ENCODE data around the gene FGFRL1. TPM values are rescaled to one million over a fixed set of nuclear protein-coding genes. Genes with fewer than 3 reads are reported as not detected.

FGFRL1 gene
- total and polyA plus RNA-seq, 2 experiments from 2014 or later = 28.1 to 34.0 TPM

- Histone ChIP-seq H3K27me3 (peaks cover 22% of the 10 kb centered on the region), H3K4me2 (no peak overlapping the region), H3K36me3 (replicated peaks; ENCODE audit: insufficient read depth, low read depth) (no peaks in the 10 kb centered on the region), H3K27ac (no peak overlapping the region), H3K9me2 (replicated peaks; ENCODE audit: insufficient read depth) (no peaks in the 10 kb centered on the region), H3K79me2 (no peaks in the 10 kb centered on the region), H4K20me1 (ENCODE audit: insufficient read depth, poor library complexity, severe bottlenecking) (no peaks in the 10 kb centered on the region), H3K9me3 (ENCODE audit: low read depth) (no peaks in the 10 kb centered on the region), H3K4me3 (no peak overlapping the region), H3K4me1 (ENCODE audit: insufficient read depth) (no peaks in the 10 kb centered on the region), H2AFZ (no peak overlapping the region)
- no peak for DNase-seq (ENCODE audit: low spot score)
- TF ChIP-seq CTCF (IDR thresholded peaks at IDR 0.05; ENCODE audit: poor library complexity) (no peak), EZH2phosphoT487 (IDR thresholded peaks at IDR 0.05; ENCODE audit: low read depth, severe bottlenecking, unreplicated experiment) (no peak), EZH2 (IDR thresholded peaks at IDR 0.05; ENCODE audit: borderline replicate concordance) (no peak)
- 82% methylated on average over 14 of the region's 14 CpGs for WGBS (ENCODE audit: low lambda C conversion rate, missing lambda C conversion rate)
These were observed 49.8 kb downstream of the FGFRL1 start for GRCh38 chr4:1061056-1061700.

- Histone ChIP-seq H3K36me3 (replicated peaks; ENCODE audit: insufficient read depth, low read depth) (no peaks in the 10 kb centered on the region), H3K27ac (no peak overlapping the region), H3K4me2 (no peak overlapping the region), H2AFZ (no peak overlapping the region), H3K9me3 (ENCODE audit: low read depth) (no peaks in the 10 kb centered on the region), H3K4me1 (ENCODE audit: insufficient read depth) (no peaks in the 10 kb centered on the region), H3K4me3 (no peak overlapping the region), H3K79me2 (no peaks in the 10 kb centered on the region), H3K9me2 (replicated peaks; ENCODE audit: insufficient read depth) (no peaks in the 10 kb centered on the region), H4K20me1 (ENCODE audit: insufficient read depth, poor library complexity, severe bottlenecking) (no peaks in the 10 kb centered on the region), H3K27me3 (peaks cover 17% of the 10 kb centered on the region)
- WGBS (ENCODE audit: low lambda C conversion rate, missing lambda C conversion rate) = 89% methylated on average over 6 of the region's 6 CpGs
- DNase-seq (ENCODE audit: low spot score) = no peak
- no peak for TF ChIP-seq EZH2phosphoT487 (IDR thresholded peaks at IDR 0.05; ENCODE audit: low read depth, severe bottlenecking, unreplicated experiment)
These were observed 50.3 kb downstream of the FGFRL1 start for GRCh38 chr4:1061760-1062159.

- H3K4me2 ChIP-seq = no peak overlapping the region
- no peaks in the 10 kb centered on the region for H3K9me3 ChIP-seq (ENCODE audit: low read depth)
- H4K20me1 ChIP-seq (ENCODE audit: insufficient read depth, poor library complexity, severe bottlenecking) = no peaks in the 10 kb centered on the region
- no peaks in the 10 kb centered on the region for H3K79me2 ChIP-seq
- no peak overlapping the region for H3K4me3 ChIP-seq
- DNase-seq (ENCODE audit: low spot score) = no peak
- peaks cover 17% of the 10 kb centered on the region for H3K27me3 ChIP-seq
- TF ChIP-seq EZH2phosphoT487 (IDR thresholded peaks at IDR 0.05; ENCODE audit: low read depth, severe bottlenecking, unreplicated experiment) = no peak
- no peak for TF ChIP-seq EZH2 (IDR thresholded peaks at IDR 0.05; ENCODE audit: borderline replicate concordance)
- TF ChIP-seq CTCF (IDR thresholded peaks at IDR 0.05; ENCODE audit: poor library complexity) = no peak
- H3K36me3 ChIP-seq (replicated peaks; ENCODE audit: insufficient read depth, low read depth) = no peaks in the 10 kb centered on the region
- WGBS (ENCODE audit: low lambda C conversion rate, missing lambda C conversion rate) = 73% methylated on average over 7 of the region's 7 CpGs
- no peaks in the 10 kb centered on the region for H3K9me2 ChIP-seq (replicated peaks; ENCODE audit: insufficient read depth)
- no peak overlapping the region for H2AFZ ChIP-seq
- no peak overlapping the region for H3K27ac ChIP-seq
- H3K4me1 ChIP-seq (ENCODE audit: insufficient read depth) = no peaks in the 10 kb centered on the region
These were observed 51.0 kb downstream of the FGFRL1 start for GRCh38 chr4:1062419-1062818.

GRCh38 chr4:1065732-1066131 is 54.3 kb downstream of the FGFRL1 start:
- no peaks in the 10 kb centered on the region for H3K9me3 ChIP-seq (ENCODE audit: low read depth)
- H3K36me3 ChIP-seq (replicated peaks; ENCODE audit: insufficient read depth, low read depth) = no peaks in the 10 kb centered on the region
- H3K4me3 ChIP-seq = no peak overlapping the region
- no peak overlapping the region for H2AFZ ChIP-seq
- no peaks in the 10 kb centered on the region for H3K9me2 ChIP-seq (replicated peaks; ENCODE audit: insufficient read depth)
- no peak overlapping the region for H3K4me2 ChIP-seq
- H4K20me1 ChIP-seq (ENCODE audit: insufficient read depth, poor library complexity, severe bottlenecking) = no peaks in the 10 kb centered on the region
- no peak for DNase-seq (ENCODE audit: low spot score)
- H3K4me1 ChIP-seq (ENCODE audit: insufficient read depth) = no peaks in the 10 kb centered on the region
- TF ChIP-seq EZH2 (IDR thresholded peaks at IDR 0.05; ENCODE audit: borderline replicate concordance) = no peak
- TF ChIP-seq CTCF (IDR thresholded peaks at IDR 0.05; ENCODE audit: poor library complexity) = no peak
- no peak for TF ChIP-seq EZH2phosphoT487 (IDR thresholded peaks at IDR 0.05; ENCODE audit: low read depth, severe bottlenecking, unreplicated experiment)
- H3K27me3 ChIP-seq = peaks cover 22% of the 10 kb centered on the region
- H3K27ac ChIP-seq = no peak overlapping the region
- WGBS (ENCODE audit: low lambda C conversion rate, missing lambda C conversion rate) = 50% methylated on average over 4 of the region's 4 CpGs
- no peaks in the 10 kb centered on the region for H3K79me2 ChIP-seq
